ENCODE measurements around the gene SURF1. TPM values are rescaled to one million over a fixed set of nuclear protein-coding genes. Genes with fewer than 3 reads are reported as not detected.
"Not testable (repeated sequence)": the region's sequence is repeated elsewhere in the genome, so short reads cannot be mapped to it uniquely, and the experiment has no call there.

Gene SURF1
- total RNA-seq, 1 experiment from 2014 or later, result 28.1 TPM

DNA sequence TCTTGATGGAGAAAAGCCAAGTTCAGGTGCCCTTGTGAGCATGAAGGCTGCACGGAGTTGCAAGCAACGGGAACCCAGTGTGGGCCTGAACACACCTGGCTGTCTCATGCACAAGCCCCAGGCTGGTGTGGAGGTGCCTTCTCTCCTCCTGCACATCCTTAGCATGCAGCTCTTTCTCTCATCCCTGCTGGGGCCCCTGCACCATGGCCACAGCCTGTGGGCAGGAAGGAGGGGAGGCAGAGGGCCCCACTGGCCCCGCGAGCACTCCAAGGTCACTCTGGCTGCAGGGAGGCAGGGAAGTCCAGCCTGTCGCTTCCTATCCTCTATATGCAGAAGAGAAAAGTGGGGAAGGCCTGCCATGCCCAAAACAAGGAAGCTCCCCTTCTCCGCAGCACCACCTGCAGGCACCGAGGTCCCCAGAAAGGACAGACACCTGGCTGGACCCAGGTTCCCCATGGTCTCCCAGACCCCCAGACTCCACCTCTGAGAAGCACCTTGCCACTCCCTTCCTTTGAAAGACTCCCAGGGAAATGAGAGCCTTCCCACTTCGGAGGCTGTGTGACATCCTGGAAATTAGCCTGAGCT lies 38.5 kb upstream of the SURF1 start:
- TF ChIP-seq EZH2 (IDR thresholded peaks at IDR 0.05; ENCODE audit: low read length, unreplicated experiment) (no peak), EZH2phosphoT487 (IDR thresholded peaks at IDR 0.05; ENCODE audit: borderline replicate concordance, low read length) (no peak)
- H4K20me1 ChIP-seq (ENCODE audit: low read length), result no peaks in the 10 kb centered on the region
- intact Hi-C loops (cut with micrococcal nuclease), result no loop called here
- H3K9ac ChIP-seq (ENCODE audit: low read length), result no peak overlapping the region
- H3K4me2 ChIP-seq (ENCODE audit: low read length), result no peak overlapping the region
- no peaks in the 10 kb centered on the region for H3K27me3 ChIP-seq (ENCODE audit: low read length)
- H3K79me2 ChIP-seq (ENCODE audit: low read length), result no peaks in the 10 kb centered on the region
- DNase-seq (no peak), ATAC-seq (no peak)
- H3K4me3 ChIP-seq (ENCODE audit: low read length), result no peak overlapping the region
- H3K9me2 ChIP-seq (replicated peaks; ENCODE audit: low read length), result no peaks in the 10 kb centered on the region
- H3K36me3 ChIP-seq (ENCODE audit: low read depth, low read length), result no peaks in the 10 kb centered on the region
- ChIA-PET POLR2A (ENCODE audit: unreplicated experiment) (no interaction called here), CTCF (no interaction called here)
- no peak overlapping the region for H3K27ac ChIP-seq (ENCODE audit: low read length)
- no peaks in the 10 kb centered on the region for H3K9me3 ChIP-seq (ENCODE audit: low read length)
- no peak overlapping the region for H2AFZ ChIP-seq (ENCODE audit: low read length)
- no TSS peak for BruUV-seq (replicated peaks)
- H3F3A ChIP-seq (ENCODE audit: low read length, unreplicated experiment), result no peaks in the 10 kb centered on the region
- H3K4me1 ChIP-seq (ENCODE audit: insufficient read depth, low read length), result no peaks in the 10 kb centered on the region

DNA sequence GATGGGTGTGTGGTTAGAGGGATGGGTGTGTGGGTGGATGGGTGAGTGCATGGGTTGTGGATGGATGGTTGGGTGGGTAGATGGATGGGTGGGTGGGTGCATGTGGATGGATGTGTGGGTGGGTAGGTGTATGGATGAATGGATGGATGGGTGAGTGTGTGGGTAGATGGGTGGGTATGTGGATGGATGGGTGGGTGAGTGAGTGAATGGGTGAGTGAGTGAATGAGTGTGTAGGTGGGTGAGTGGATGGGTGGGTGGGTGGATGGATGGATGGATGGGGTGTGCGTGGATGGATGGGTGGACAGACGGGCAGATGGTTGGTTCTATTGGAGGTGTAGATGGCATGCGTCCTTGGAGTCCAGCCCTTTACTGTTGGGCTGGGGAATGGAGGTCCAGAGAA lies 37.1 kb upstream of the SURF1 start:
- H3K27ac ChIP-seq (ENCODE audit: low read length), result no peak overlapping the region
- CTCF ChIA-PET, result no interaction called here
- H3K9me3 ChIP-seq (ENCODE audit: low read length), result no peaks in the 10 kb centered on the region
- H3K4me2 ChIP-seq (ENCODE audit: low read length), result no peak overlapping the region
- intact Hi-C loops (cut with micrococcal nuclease), result no loop called here
- no peaks in the 10 kb centered on the region for H3K4me1 ChIP-seq (ENCODE audit: insufficient read depth, low read length)
- TF ChIP-seq, protein P1, sequence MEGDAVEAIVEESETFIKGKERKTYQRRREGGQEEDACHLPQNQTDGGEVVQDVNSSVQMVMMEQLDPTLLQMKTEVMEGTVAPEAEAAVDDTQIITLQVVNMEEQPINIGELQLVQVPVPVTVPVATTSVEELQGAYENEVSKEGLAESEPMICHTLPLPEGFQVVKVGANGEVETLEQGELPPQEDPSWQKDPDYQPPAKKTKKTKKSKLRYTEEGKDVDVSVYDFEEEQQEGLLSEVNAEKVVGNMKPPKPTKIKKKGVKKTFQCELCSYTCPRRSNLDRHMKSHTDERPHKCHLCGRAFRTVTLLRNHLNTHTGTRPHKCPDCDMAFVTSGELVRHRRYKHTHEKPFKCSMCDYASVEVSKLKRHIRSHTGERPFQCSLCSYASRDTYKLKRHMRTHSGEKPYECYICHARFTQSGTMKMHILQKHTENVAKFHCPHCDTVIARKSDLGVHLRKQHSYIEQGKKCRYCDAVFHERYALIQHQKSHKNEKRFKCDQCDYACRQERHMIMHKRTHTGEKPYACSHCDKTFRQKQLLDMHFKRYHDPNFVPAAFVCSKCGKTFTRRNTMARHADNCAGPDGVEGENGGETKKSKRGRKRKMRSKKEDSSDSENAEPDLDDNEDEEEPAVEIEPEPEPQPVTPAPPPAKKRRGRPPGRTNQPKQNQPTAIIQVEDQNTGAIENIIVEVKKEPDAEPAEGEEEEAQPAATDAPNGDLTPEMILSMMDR (conservative IDR thresholded peaks at IDR 0.05; ENCODE audit: low read depth, low read length), result no peak
- TF ChIP-seq EZH2phosphoT487 (IDR thresholded peaks at IDR 0.05; ENCODE audit: borderline replicate concordance, low read length) (no peak), EZH2 (IDR thresholded peaks at IDR 0.05; ENCODE audit: low read length, unreplicated experiment) (no peak)
- H3F3A ChIP-seq (ENCODE audit: low read length, unreplicated experiment), result no peaks in the 10 kb centered on the region
- H3K36me3 ChIP-seq (ENCODE audit: low read depth, low read length), result no peaks in the 10 kb centered on the region
- no peak overlapping the region for H3K9ac ChIP-seq (ENCODE audit: low read length)
- no peaks in the 10 kb centered on the region for H3K79me2 ChIP-seq (ENCODE audit: low read length)
- POLR2A ChIA-PET (ENCODE audit: unreplicated experiment), result no interaction called here
- no peaks in the 10 kb centered on the region for H4K20me1 ChIP-seq (ENCODE audit: low read length)
- DNase-seq, result no peak
- H2AFZ ChIP-seq (ENCODE audit: low read length), result no peak overlapping the region
- BruUV-seq (replicated peaks), result no TSS peak
- ATAC-seq, result no peak
- H3K4me3 ChIP-seq (ENCODE audit: low read length), result no peak overlapping the region
- no peaks in the 10 kb centered on the region for H3K27me3 ChIP-seq (ENCODE audit: low read length)
- no peaks in the 10 kb centered on the region for H3K9me2 ChIP-seq (replicated peaks; ENCODE audit: low read length)

DNA sequence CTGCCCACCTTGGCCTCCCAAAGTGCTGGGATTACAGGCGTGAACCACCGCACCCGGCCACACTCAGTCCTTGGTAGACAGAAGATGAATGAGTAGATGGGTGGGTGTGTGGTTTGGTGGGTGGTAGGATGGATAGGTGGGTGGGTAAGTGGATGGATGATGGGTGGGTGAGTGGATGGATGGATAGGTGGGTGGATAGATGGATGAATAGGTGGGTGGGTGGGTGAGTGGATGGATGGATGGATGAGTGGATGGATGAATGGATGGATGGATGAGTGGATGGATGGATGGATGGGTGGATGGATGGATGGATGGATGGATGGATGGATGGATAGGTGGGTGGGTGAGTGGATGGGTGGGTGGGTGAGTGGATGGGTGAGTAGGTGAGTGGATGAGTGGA lies 36.0 kb upstream of the SURF1 start:
- H3K9me3 ChIP-seq (ENCODE audit: low read length); H3K4me1 ChIP-seq (ENCODE audit: insufficient read depth, low read length); CTCF ChIA-PET; H3K36me3 ChIP-seq (ENCODE audit: low read depth, low read length); BruUV-seq (replicated peaks); H2AFZ ChIP-seq (ENCODE audit: low read length); H3F3A ChIP-seq (ENCODE audit: low read length, unreplicated experiment); H3K4me2 ChIP-seq (ENCODE audit: low read length); H3K4me3 ChIP-seq (ENCODE audit: low read length); H3K9me2 ChIP-seq (replicated peaks; ENCODE audit: low read length); H3K79me2 ChIP-seq (ENCODE audit: low read length); ATAC-seq; H3K9ac ChIP-seq (ENCODE audit: low read length); DNase-seq; intact Hi-C loops (cut with micrococcal nuclease); POLR2A ChIA-PET (ENCODE audit: unreplicated experiment); H3K27ac ChIP-seq (ENCODE audit: low read length); H4K20me1 ChIP-seq (ENCODE audit: low read length); H3K27me3 ChIP-seq (ENCODE audit: low read length): not testable (repeated sequence)

DNA sequence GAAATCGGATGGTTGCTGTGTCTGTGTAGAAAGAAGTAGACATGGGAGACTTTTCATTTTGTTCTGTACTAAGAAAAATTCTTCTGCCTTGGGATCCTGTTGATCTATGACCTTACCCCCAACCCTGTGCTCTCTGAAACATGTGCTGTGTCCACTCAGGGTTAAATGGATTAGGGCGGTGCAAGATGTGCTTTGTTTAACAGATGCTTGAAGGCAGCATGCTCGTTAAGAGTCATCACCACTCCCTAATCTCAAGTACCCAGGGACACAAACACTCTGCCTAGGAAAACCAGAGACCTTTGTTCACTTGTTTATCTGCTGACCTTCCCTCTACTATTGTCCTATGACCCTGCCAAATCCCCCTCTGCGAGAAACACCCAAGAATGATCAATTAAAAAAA lies 35.2 kb upstream of the SURF1 start:
- H3K4me1 ChIP-seq (ENCODE audit: insufficient read depth, low read length); ATAC-seq; BruUV-seq (replicated peaks); DNase-seq; H4K20me1 ChIP-seq (ENCODE audit: low read length); H3K79me2 ChIP-seq (ENCODE audit: low read length); H3K4me3 ChIP-seq (ENCODE audit: low read length); H3K27me3 ChIP-seq (ENCODE audit: low read length); H2AFZ ChIP-seq (ENCODE audit: low read length); H3K27ac ChIP-seq (ENCODE audit: low read length); H3K9me2 ChIP-seq (replicated peaks; ENCODE audit: low read length); POLR2A ChIA-PET (ENCODE audit: unreplicated experiment); H3K36me3 ChIP-seq (ENCODE audit: low read depth, low read length); H3F3A ChIP-seq (ENCODE audit: low read length, unreplicated experiment); H3K4me2 ChIP-seq (ENCODE audit: low read length); H3K9ac ChIP-seq (ENCODE audit: low read length); intact Hi-C loops (cut with micrococcal nuclease); CTCF ChIA-PET; H3K9me3 ChIP-seq (ENCODE audit: low read length): not testable (repeated sequence)
